Esophagus squamous epithelium (tissue), 5 donors: ENCODE measurements around the gene NPTXR. TPM values are rescaled to one million over a fixed set of nuclear protein-coding genes. Genes with fewer than 3 reads are reported as not detected.

Experiments
- DNase-seq: peaks from one replicate; lab custom pipeline; 2025; lab: John Stamatoyannopoulos, UW
- H3K27ac ChIP-seq, 4 donors: fragments of 200-600 bp; sonication (generic); one replicate each; pipeline ENCODE4 v1.5.1; 2016 to 2019; ENCODE audit warnings: mild to moderate bottlenecking in 1 of 4
- H3K27me3 ChIP-seq, 4 donors: fragments of 200-600 bp; sonication (generic); 1 replicate in 3 of 4; 2 replicates in 1 of 4; pipeline versions ENCODE4 v1.5.1 to v1.6.0; 2017 to 2021; ENCODE audit warnings: antibody characterized with exemption in 1 of 4
- H3K36me3 ChIP-seq, 3 donors: fragments of 200-600 bp; sonication (generic); one replicate each; pipeline ENCODE4 v1.5.1; 2016 to 2019
- H3K4me1 ChIP-seq, 3 donors: fragments of 200-600 bp; sonication (generic); one replicate each; pipeline ENCODE4 v1.5.1; 2017 to 2019
- H3K4me3 ChIP-seq, 4 donors: fragments of 200-600 bp; sonication (generic); 1 replicate in 3 of 4; 2 replicates in 1 of 4; pipeline ENCODE4 v1.5.1; 2016 to 2019; ENCODE audit warnings: mild to moderate bottlenecking in 2 of 4, moderate library complexity in 1 of 4
- H3K9me3 ChIP-seq, 3 donors: fragments of 200-600 bp; sonication (generic); one replicate each; pipeline ENCODE4 v1.5.1; 2016 to 2019
- POLR2A ChIP-seq, 4 donors: fragments of 450-650 bp; IDR thresholded peaks; one replicate each; pipeline ENCODE4 v1.6.1; 2017; ENCODE audit warnings: antibody characterized with exemption in 4 of 4, mild to moderate bottlenecking in 4 of 4, moderate library complexity in 3 of 4
- whole genome bisulfite sequencing, 2 donors: methylation state at CpG; one replicate each; pipeline ENCODE4 v1.1.5; 2018; 5-methylcytosine and 5-hydroxymethylcytosine counted together
- intact Hi-C: fragments of 100-400 bp; cut with DNase I; formaldehyde crosslinking; loops from one replicate; pipeline ENCODE4 v1.15.0; 2022
- total RNA-seq, 4 donors: library from RNA; depleted of rRNA; stranded (reverse); fragments of >200 nt; gene quantifications; one replicate each; pipeline ENCODE4 v1.1.0, GENCODE V29; 2016
- TF ChIP-seq, protein P1 (sequence below), 6 experiments: fragments of 450-650 bp in 4 of 6; fragments of 200-600 bp in 2 of 6; sonication (generic) in 2 of 6; IDR thresholded peaks; one replicate each; pipeline ENCODE4 v1.5.1; 2016 to 2019; ENCODE audit warnings: antibody characterized with exemption in 6 of 6, mild to moderate bottlenecking in 4 of 6, moderate library complexity in 4 of 6
- donor health status: DM: yes; HTN: yes; CAD: no.

Gene NPTXR
- total RNA-seq, 4 donors from 2014 or later: 0.26 to 2.3 (median 0.63) TPM

- Histone ChIP-seq H3K4me1 (peaks cover 0 to 18% (median 10%) of the 10 kb centered on the region in 3 donors), H3K36me3 (no peaks in the 10 kb centered on the region), H3K27ac (no peak overlapping the region), H3K4me3 (no peak overlapping the region), H3K27me3 (peaks cover 0 to 40% (median 0%) of the 10 kb centered on the region in 4 donors), H3K9me3 (no peaks in the 10 kb centered on the region)
- intact Hi-C loops: no loop called here
- DNase-seq: no peak
- no peak for TF ChIP-seq POLR2A (IDR thresholded peaks at IDR 0.05)
- TF ChIP-seq, protein P1, sequence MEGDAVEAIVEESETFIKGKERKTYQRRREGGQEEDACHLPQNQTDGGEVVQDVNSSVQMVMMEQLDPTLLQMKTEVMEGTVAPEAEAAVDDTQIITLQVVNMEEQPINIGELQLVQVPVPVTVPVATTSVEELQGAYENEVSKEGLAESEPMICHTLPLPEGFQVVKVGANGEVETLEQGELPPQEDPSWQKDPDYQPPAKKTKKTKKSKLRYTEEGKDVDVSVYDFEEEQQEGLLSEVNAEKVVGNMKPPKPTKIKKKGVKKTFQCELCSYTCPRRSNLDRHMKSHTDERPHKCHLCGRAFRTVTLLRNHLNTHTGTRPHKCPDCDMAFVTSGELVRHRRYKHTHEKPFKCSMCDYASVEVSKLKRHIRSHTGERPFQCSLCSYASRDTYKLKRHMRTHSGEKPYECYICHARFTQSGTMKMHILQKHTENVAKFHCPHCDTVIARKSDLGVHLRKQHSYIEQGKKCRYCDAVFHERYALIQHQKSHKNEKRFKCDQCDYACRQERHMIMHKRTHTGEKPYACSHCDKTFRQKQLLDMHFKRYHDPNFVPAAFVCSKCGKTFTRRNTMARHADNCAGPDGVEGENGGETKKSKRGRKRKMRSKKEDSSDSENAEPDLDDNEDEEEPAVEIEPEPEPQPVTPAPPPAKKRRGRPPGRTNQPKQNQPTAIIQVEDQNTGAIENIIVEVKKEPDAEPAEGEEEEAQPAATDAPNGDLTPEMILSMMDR (IDR thresholded peaks at IDR 0.05): no peak
- WGBS, 2 donors: 68 to 74% methylated on average over 12 of the region's 12 CpGs
These were observed 47.4 kb downstream of the NPTXR start for GRCh38 chr22:38796262-38796957.

- Histone ChIP-seq H3K4me3 (no peak overlapping the region), H3K36me3 (peaks cover 0 to 3% (median 0%) of the 10 kb centered on the region in 3 donors), H3K27me3 (peaks cover 0 to 33% (median 0%) of the 10 kb centered on the region in 4 donors), H3K27ac (no peak overlapping the region), H3K9me3 (no peaks in the 10 kb centered on the region), H3K4me1 (peaks cover 0 to 18% (median 10%) of the 10 kb centered on the region in 3 donors)
- intact Hi-C loops: no loop called here
- TF ChIP-seq, protein P1 (IDR thresholded peaks at IDR 0.05): no peak
- no peak for TF ChIP-seq POLR2A (IDR thresholded peaks at IDR 0.05)
- WGBS, 2 donors: 68 to 71% methylated on average over 4 of the region's 4 CpGs
- DNase-seq: no peak
These were observed 48.3 kb downstream of the NPTXR start for GRCh38 chr22:38795569-38795968.

DNA sequence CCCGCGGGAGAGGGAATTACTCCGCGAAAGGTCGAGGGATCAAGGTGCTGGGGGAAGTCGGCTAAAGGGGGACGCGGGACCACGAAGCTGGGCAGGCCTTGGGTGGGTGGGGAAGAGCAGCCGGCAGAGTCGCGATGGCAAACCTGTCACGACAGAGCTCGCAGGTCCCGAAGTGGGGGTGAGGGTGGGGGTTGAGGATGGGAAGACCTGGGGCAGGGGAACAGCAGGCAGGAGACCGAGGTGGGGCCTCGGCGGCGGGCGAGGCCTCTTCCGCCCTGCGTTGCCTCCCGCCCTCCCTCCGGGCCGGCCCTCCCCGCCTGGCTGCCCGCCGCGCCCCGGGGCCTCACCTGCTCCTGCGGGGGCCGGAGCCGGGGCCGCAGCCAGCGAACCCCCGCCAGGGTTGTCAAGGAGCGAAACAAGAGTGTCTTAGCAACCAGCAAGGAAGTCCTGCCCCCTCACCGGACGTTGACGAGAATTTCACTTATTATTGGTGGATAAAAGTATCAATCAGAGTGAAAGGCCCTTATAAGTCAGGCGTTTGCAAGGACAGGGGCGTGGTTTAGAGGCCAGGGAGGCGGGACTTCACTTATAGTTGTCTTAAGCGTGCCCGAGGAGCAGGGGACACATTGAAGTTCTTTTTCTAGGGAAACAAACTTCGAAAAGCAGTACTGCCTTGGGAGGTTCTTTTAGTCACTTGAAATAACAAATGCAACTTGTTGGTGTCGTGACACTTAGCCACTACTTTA, 49.9 kb downstream of the NPTXR start, which contains the start of gene DNAL4:
TSS of gene DNAL4 (minus strand) at position 423 of the 746 bp plus-strand sequence. CDS start 11,412 bp downstream, outside the sequence.
- H3K9me3 ChIP-seq: no peaks in the 10 kb centered on the region
- 0 to 1% methylated on average over 18 to 30 of the region's 47 CpGs for WGBS, 2 donors
- peak in 1 of 4 donors; percentile 47 for TF ChIP-seq POLR2A (IDR thresholded peaks at IDR 0.05)
- TF ChIP-seq, protein P1 (IDR thresholded peaks at IDR 0.05): no peak
- peaks cover 0 to 23% (median 0%) of the 10 kb centered on the region in 4 donors for H3K27me3 ChIP-seq
- peaks cover 0 to 17% (median 2%) of the 10 kb centered on the region in 3 donors for H3K36me3 ChIP-seq
- peaks cover 0 to 22% (median 10%) of the 10 kb centered on the region in 3 donors for H3K4me1 ChIP-seq
- DNase-seq: peak; percentile 72
- intact Hi-C loops: no loop called here
- peak within 1 kb of the TSS; percentile 72 to 94 (median 84) for H3K4me3 ChIP-seq
- peak within 1 kb of the TSS; percentile 86 to 90 (median 87) for H3K27ac ChIP-seq

- Histone ChIP-seq H3K9me3 (no peaks in the 10 kb centered on the region), H3K27ac (peak overlapping the region; percentile 86 to 90 (median 87)), H3K36me3 (peaks cover 0 to 17% (median 2%) of the 10 kb centered on the region in 3 donors), H3K27me3 (peaks cover 0 to 19% (median 0%) of the 10 kb centered on the region in 4 donors), H3K4me3 (peak overlapping the region; percentile 72 to 94 (median 84)), H3K4me1 (peaks cover 0 to 27% (median 10%) of the 10 kb centered on the region in 3 donors)
- no peak for DNase-seq
- intact Hi-C loops: no loop called here
- TF ChIP-seq, protein P1 (IDR thresholded peaks at IDR 0.05): no peak
- no peak for TF ChIP-seq POLR2A (IDR thresholded peaks at IDR 0.05)
- 22 to 27% methylated on average over 7 to 9 of the region's 9 CpGs for WGBS, 2 donors
These were observed 50.5 kb downstream of the NPTXR start for GRCh38 chr22:38793317-38793716.
